Keratinocyte (primary cell): ENCODE measurements around the gene CDYL2. TPM values are rescaled to one million over a fixed set of nuclear protein-coding genes. Genes with fewer than 3 reads are reported as not detected.

ENCODE experiments used
- DNase-seq: peaks from one replicate; pipeline ENCODE4 v3.0.0-alpha.2; 2011; ENCODE audit warnings: low read depth, missing footprints, low spot score
- FAIRE-seq: peaks from 2 replicates; lab custom pipeline; 2011; peaks lifted over from hg19 to GRCh38; lab: Jason Lieb, UNC
- H2AFZ ChIP-seq: 2 replicates; pipeline ENCODE4 v1.6.0; 2012; ENCODE audit warnings: low read length, control low read depth, inconsistent platforms; ENCODE audit not compliant: control insufficient read depth
- H3K27ac ChIP-seq: 2 replicates; pipeline ENCODE4 v1.5.1; 2011; ENCODE audit warnings: low read length; ENCODE audit not compliant: control insufficient read depth, insufficient read depth
- H3K27me3 ChIP-seq: 3 replicates; pipeline ENCODE4 v1.6.0; 2011; ENCODE audit warnings: low read length; ENCODE audit not compliant: control insufficient read depth, insufficient read depth; ENCODE audit errors: extremely low read depth
- H3K36me3 ChIP-seq, 2 experiments: 2 replicates in 1 of 2; 3 replicates in 1 of 2; pipeline ENCODE4 v1.5.1; 2011; ENCODE audit warnings: low read length in 2 of 2, mild to moderate bottlenecking in 1 of 2; ENCODE audit not compliant: control insufficient read depth in 2 of 2, insufficient read depth in 2 of 2; ENCODE audit errors: extremely low read depth in 1 of 2
- H3K4me1 ChIP-seq: 3 replicates; pipeline ENCODE4 v1.5.1; 2011; ENCODE audit warnings: low read length; ENCODE audit not compliant: control insufficient read depth, insufficient read depth; ENCODE audit errors: extremely low read depth
- H3K4me2 ChIP-seq: 3 replicates; pipeline ENCODE4 v1.6.0; 2011; ENCODE audit warnings: low read depth, low read length; ENCODE audit not compliant: control insufficient read depth, insufficient read depth; ENCODE audit errors: extremely low read depth
- H3K4me3 ChIP-seq, 3 experiments: fragments of 200-600 bp in 1 of 3; sonication (generic) in 1 of 3; 2 replicates in 2 of 3; 3 replicates in 1 of 3; pipeline ENCODE4 v1.5.1; 2011 to 2016; ENCODE audit warnings: low read length in 3 of 3, mild to moderate bottlenecking in 3 of 3, control low read depth in 2 of 3, inconsistent platforms in 1 of 3, low read depth in 1 of 3, mixed read lengths in 1 of 3, mixed run types in 1 of 3, moderate library complexity in 1 of 3; ENCODE audit not compliant: control insufficient read depth in 2 of 3, insufficient read depth in 2 of 3; ENCODE audit errors: extremely low read depth in 1 of 3
- H3K79me2 ChIP-seq: 2 replicates; pipeline ENCODE4 v1.6.0; 2012; ENCODE audit warnings: low read length; ENCODE audit not compliant: control insufficient read depth, insufficient read depth
- H3K9ac ChIP-seq: 3 replicates; pipeline ENCODE4 v1.6.0; 2011; ENCODE audit warnings: low read length; ENCODE audit not compliant: control insufficient read depth, insufficient read depth; ENCODE audit errors: extremely low read depth
- H3K9me1 ChIP-seq: 3 replicates; pipeline ENCODE4 v1.6.0; 2011; ENCODE audit warnings: low read length; ENCODE audit not compliant: control insufficient read depth, insufficient read depth; ENCODE audit errors: extremely low read depth
- H3K9me3 ChIP-seq: 2 replicates; pipeline ENCODE4 v1.5.1; 2012; ENCODE audit warnings: low read depth, low read length; ENCODE audit not compliant: control insufficient read depth
- H4K20me1 ChIP-seq: 3 replicates; pipeline ENCODE4 v1.6.0; 2011; ENCODE audit warnings: low read length; ENCODE audit not compliant: control insufficient read depth, insufficient read depth; ENCODE audit errors: extremely low read depth
- CTCF ChIP-seq, 3 experiments: IDR thresholded peaks in 1 of 3; conservative IDR thresholded peaks in 1 of 3; optimal IDR thresholded peaks in 1 of 3; 2 replicates in 2 of 3; 3 replicates in 1 of 3; pipeline versions ENCODE3 to v1.5.1; 2011; ENCODE audit warnings: low read length in 3 of 3, mild to moderate bottlenecking in 3 of 3, moderate library complexity in 2 of 3, control low read depth in 1 of 3, inconsistent platforms in 1 of 3; ENCODE audit not compliant: insufficient read depth in 2 of 3; ENCODE audit errors: extremely low read depth in 1 of 3
- EZH2 ChIP-seq: IDR thresholded peaks from one replicate; pipeline ENCODE4 v1.6.1; 2012; ENCODE audit warnings: inconsistent platforms, mild to moderate bottlenecking, low read length, moderate library complexity
- dilution Hi-C: fragments of 300-500 bp; cut with MboI; formaldehyde crosslinking; loops from one replicate; pipeline ENCODE4 v1.7.0; 2020; ENCODE audit warnings: low sequenced_read_pairs; ENCODE audit not compliant: extremely low pct_ligation_motif_present
- polyA plus RNA-seq, 5 experiments: library from polyadenylated mRNA; depleted of rRNA in 3 of 5; stranded (reverse) in 3 of 5; stranded (forward) in 1 of 5; unstranded in 1 of 5; fragments of >200 nt; gene quantifications; 1 replicate in 1 of 5; 2 replicates in 3 of 5; 3 replicates in 1 of 5; pipeline versions ENCODE4 v1.2.1 to v1.2.3, GENCODE V29; 2011 to 2012; ENCODE audit warnings: missing spikeins in 2 of 5, low read depth in 1 of 5, low replicate concordance in 1 of 5

The CDYL2 gene
- polyA plus RNA-seq, 1 donor (not counting 4 experiments of a cell fraction or from before 2014, with no cell fraction given) = 2.0 TPM

GRCh38 chr16:80604600-80605355 is 199.6 kb downstream of the CDYL2 start:
- Histone ChIP-seq H4K20me1 (no peaks in the 10 kb centered on the region), H3K27me3 (no peaks in the 10 kb centered on the region), H3K4me1 (no peaks in the 10 kb centered on the region), H2AFZ (no peak overlapping the region), H3K9me3 (no peaks in the 10 kb centered on the region), H3K79me2 (no peaks in the 10 kb centered on the region), H3K9ac (no peak overlapping the region), H3K36me3 (peaks cover 0 to 7% of the 10 kb centered on the region in 2 experiments), H3K27ac (no peak overlapping the region), H3K4me2 (no peak overlapping the region), H3K9me1 (no peaks in the 10 kb centered on the region), H3K4me3 (no peak overlapping the region)
- dilution Hi-C loops = no loop called here
- no peak for TF ChIP-seq EZH2
- no peak for TF ChIP-seq CTCF (optimal IDR thresholded peaks at IDR 0.05 in 1 of 3, IDR thresholded peaks at IDR 0.05 in 1 of 3, conservative IDR thresholded peaks at IDR 0.05 in 1 of 3; ENCODE audit: extremely low read depth in 1 of 3, insufficient read depth in 2 of 3, low read length in 3 of 3)
- DNase-seq (no peak), FAIRE-seq (no peak)

GRCh38 chr16:80602894-80603293 is 201.5 kb downstream of the CDYL2 start:
- dilution Hi-C loops = no loop called here
- no peaks in the 10 kb centered on the region for H4K20me1 ChIP-seq
- no peak overlapping the region for H2AFZ ChIP-seq
- DNase-seq (no peak), FAIRE-seq (no peak)
- H3K9ac ChIP-seq = no peak overlapping the region
- no peaks in the 10 kb centered on the region for H3K9me3 ChIP-seq
- no peaks in the 10 kb centered on the region for H3K27me3 ChIP-seq
- no peak for TF ChIP-seq EZH2
- no peak for TF ChIP-seq CTCF (optimal IDR thresholded peaks at IDR 0.05 in 1 of 3, IDR thresholded peaks at IDR 0.05 in 1 of 3, conservative IDR thresholded peaks at IDR 0.05 in 1 of 3; ENCODE audit: extremely low read depth in 1 of 3, insufficient read depth in 2 of 3, low read length in 3 of 3)
- H3K4me1 ChIP-seq = no peaks in the 10 kb centered on the region
- no peaks in the 10 kb centered on the region for H3K79me2 ChIP-seq
- no peak overlapping the region for H3K4me2 ChIP-seq
- H3K9me1 ChIP-seq = no peaks in the 10 kb centered on the region
- no peak overlapping the region for H3K4me3 ChIP-seq
- H3K27ac ChIP-seq = no peak overlapping the region
- peaks cover 0 to 5% of the 10 kb centered on the region in 2 experiments for H3K36me3 ChIP-seq
